H1 (cell line): ENCODE data around the gene ST8SIA3. TPM values are rescaled to one million over a fixed set of nuclear protein-coding genes. Genes with fewer than 3 reads are reported as not detected.

Experiments
- BACH1 ChIP-seq: IDR thresholded peaks from 2 replicates; pipeline ENCODE4 v1.6.1; 2012; ENCODE audit warnings: low read length, improper control_type of control experiment
- KDM5A ChIP-seq: fragments of 200-600 bp; IDR thresholded peaks from 2 replicates; pipeline ENCODE4 v1.7.1; 2012; ENCODE audit warnings: mild to moderate bottlenecking, low read length, inconsistent platforms, mixed read lengths
- POLR2AphosphoS5 ChIP-seq: IDR thresholded peaks from 2 replicates; pipeline ENCODE4 v1.6.1; 2011; ENCODE audit warnings: low read depth, low read length
- polyA plus RNA-seq, 7 experiments: library from polyadenylated mRNA; depleted of rRNA in 3 of 7; stranded (reverse) in 5 of 7; unstranded in 2 of 7; fragments of >200 nt in 5 of 7; fragments of 200-250 nt in 2 of 7; gene quantifications; 1 replicate in 5 of 7; 2 replicates in 1 of 7; 4 replicates in 1 of 7; pipeline versions ENCODE4 v1.2.1 to v1.2.3, GENCODE V29; 2011 to 2013; ENCODE audit warnings: missing spikeins in 2 of 7, mixed read lengths in 2 of 7
- total RNA-seq: library from RNA; stranded (reverse); fragmentation: NEBNext Ultra II Directional; extraction: Animal tissue kit (Norgen Biotek cat#: 25700); gene quantifications from 2 replicates; pipeline ENCODE4 v1.2.1, GENCODE V29; 2021

The ST8SIA3 gene
- total and polyA plus RNA-seq, 2 of the 8 experiments (the other 6 are each of a cell fraction or from before 2014, with no cell fraction given), result 1.2 to 3.7 TPM

DNA sequence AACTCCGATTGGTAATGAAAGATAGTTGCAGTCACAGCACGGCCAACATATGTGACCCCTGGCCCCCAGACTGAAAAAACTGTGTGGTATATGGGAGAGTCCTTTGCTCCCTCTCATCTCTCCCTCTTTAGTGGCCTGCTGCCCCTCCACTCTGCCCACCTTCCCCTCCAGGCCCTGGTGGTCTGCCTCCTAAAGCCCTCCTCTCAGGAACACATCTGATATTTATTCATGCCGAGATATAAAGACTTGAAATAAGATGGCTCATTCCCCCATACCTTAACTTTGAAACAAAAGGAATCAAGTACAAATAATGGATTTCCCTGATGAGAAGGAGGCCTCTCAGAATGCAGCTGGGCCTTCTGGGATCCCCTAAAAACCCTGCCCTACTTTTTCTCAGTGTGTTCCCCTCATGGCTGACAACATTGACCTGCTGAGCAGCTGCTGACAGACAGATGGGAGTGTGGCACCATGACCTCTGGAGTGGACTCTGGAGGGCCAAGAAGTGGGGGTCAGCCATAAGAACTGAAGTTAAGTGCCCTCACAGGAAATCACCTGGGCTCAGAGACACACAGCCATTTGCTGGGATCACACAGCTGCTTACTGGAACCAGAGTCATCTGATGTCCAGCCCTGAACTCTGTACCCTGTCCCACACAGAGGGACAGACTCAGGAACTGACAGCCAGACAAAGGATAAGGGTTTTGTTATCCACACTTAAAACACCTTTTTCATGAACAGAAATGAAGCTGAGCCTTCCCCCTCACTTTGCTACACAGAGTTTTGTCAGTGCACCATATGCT is 39.8 kb upstream of the ST8SIA3 start (continued):
- TF ChIP-seq BACH1 (no peak), KDM5A (no peak), POLR2AphosphoS5 (no peak)
